Muscle layer of duodenum (tissue), 2 donors: ENCODE results near the gene WNT3.

Source experiments
- H3K27ac ChIP-seq: one replicate; pipeline ENCODE4 v1.7.0; 2013; ENCODE audit warnings: mild to moderate bottlenecking, low read length
- H3K27me3 ChIP-seq: one replicate; pipeline ENCODE4 v1.7.0; 2013; ENCODE audit warnings: low read depth, mild to moderate bottlenecking, control low read depth, low read length
- H3K36me3 ChIP-seq, 2 donors: one replicate each; pipeline ENCODE4 v1.7.0; 2013; ENCODE audit warnings: low read length in 2 of 2, control low read depth in 1 of 2, mild to moderate bottlenecking in 1 of 2; ENCODE audit not compliant: insufficient read depth in 2 of 2, control insufficient read depth in 1 of 2
- H3K4me1 ChIP-seq, 2 donors: one replicate each; pipeline ENCODE4 v1.7.0; 2013; ENCODE audit warnings: low read length in 2 of 2, mild to moderate bottlenecking in 2 of 2, control low read depth in 1 of 2, moderate library complexity in 1 of 2; ENCODE audit not compliant: insufficient read depth in 2 of 2, control insufficient read depth in 1 of 2
- H3K4me3 ChIP-seq, 2 donors: one replicate each; pipeline ENCODE4 v1.7.0; 2013; ENCODE audit warnings: low read length in 2 of 2, low read depth in 1 of 2, mild to moderate bottlenecking in 1 of 2
- H3K9me3 ChIP-seq, 2 donors: one replicate each; pipeline ENCODE4 v1.7.0; 2013; ENCODE audit warnings: low read length in 2 of 2, control low read depth in 1 of 2, mild to moderate bottlenecking in 1 of 2; ENCODE audit not compliant: control insufficient read depth in 1 of 2
- donor health status: healthy.

Gene WNT3

GRCh38 chr17:46792071-46792470, 26.4 kb downstream of the WNT3 start:
- H3K36me3 ChIP-seq: no peaks in the 10 kb centered on the region
- H3K4me3 ChIP-seq: no peak overlapping the region
- H3K27me3 ChIP-seq: no peaks in the 10 kb centered on the region
- H3K9me3 ChIP-seq: peaks cover 0 to 4% of the 10 kb centered on the region in 2 donors
- no peak overlapping the region for H3K27ac ChIP-seq
- no peaks in the 10 kb centered on the region for H3K4me1 ChIP-seq

- no peak overlapping the region for H3K4me3 ChIP-seq
- no peaks in the 10 kb centered on the region for H3K4me1 ChIP-seq
- peaks cover 0 to 4% of the 10 kb centered on the region in 2 donors for H3K9me3 ChIP-seq
- no peaks in the 10 kb centered on the region for H3K36me3 ChIP-seq
- no peaks in the 10 kb centered on the region for H3K27me3 ChIP-seq
- H3K27ac ChIP-seq: no peak overlapping the region
These were observed 27.0 kb downstream of the WNT3 start for GRCh38 chr17:46791531-46791930.

GRCh38 chr17:46790216-46790615, 28.3 kb downstream of the WNT3 start:
- Histone ChIP-seq H3K27ac (no peak overlapping the region), H3K27me3 (no peaks in the 10 kb centered on the region), H3K9me3 (peaks cover 0 to 4% of the 10 kb centered on the region in 2 donors), H3K4me1 (no peaks in the 10 kb centered on the region), H3K4me3 (no peak overlapping the region), H3K36me3 (no peaks in the 10 kb centered on the region)

GRCh38 chr17:46789610-46790009, 28.9 kb downstream of the WNT3 start:
- no peak overlapping the region for H3K4me3 ChIP-seq
- no peaks in the 10 kb centered on the region for H3K4me1 ChIP-seq
- H3K9me3 ChIP-seq: peaks cover 0 to 4% of the 10 kb centered on the region in 2 donors
- H3K36me3 ChIP-seq: no peaks in the 10 kb centered on the region
- no peaks in the 10 kb centered on the region for H3K27me3 ChIP-seq
- no peak overlapping the region for H3K27ac ChIP-seq

- Histone ChIP-seq H3K27me3 (no peaks in the 10 kb centered on the region), H3K4me1 (no peaks in the 10 kb centered on the region), H3K9me3 (peaks cover 0 to 4% of the 10 kb centered on the region in 2 donors), H3K27ac (no peak overlapping the region), H3K36me3 (no peaks in the 10 kb centered on the region), H3K4me3 (no peak overlapping the region)
These were observed 29.7 kb downstream of the WNT3 start for GRCh38 chr17:46788796-46789195.

- Histone ChIP-seq H3K27me3 (no peaks in the 10 kb centered on the region), H3K4me1 (no peaks in the 10 kb centered on the region), H3K9me3 (peaks cover 0 to 4% of the 10 kb centered on the region in 2 donors), H3K36me3 (no peaks in the 10 kb centered on the region), H3K27ac (no peak overlapping the region), H3K4me3 (no peak overlapping the region)
These were observed 30.2 kb downstream of the WNT3 start for GRCh38 chr17:46788300-46788699.

- Histone ChIP-seq H3K27ac (no peak overlapping the region), H3K9me3 (peaks cover 0 to 4% of the 10 kb centered on the region in 2 donors), H3K36me3 (no peaks in the 10 kb centered on the region), H3K4me3 (no peak overlapping the region), H3K4me1 (no peaks in the 10 kb centered on the region), H3K27me3 (no peaks in the 10 kb centered on the region)
These were observed 31.0 kb downstream of the WNT3 start for GRCh38 chr17:46787478-46787877.

GRCh38 chr17:46785696-46786095, 32.8 kb downstream of the WNT3 start:
- Histone ChIP-seq H3K4me3 (no peak overlapping the region), H3K27me3 (no peaks in the 10 kb centered on the region), H3K27ac (no peak overlapping the region), H3K36me3 (no peaks in the 10 kb centered on the region), H3K4me1 (no peaks in the 10 kb centered on the region), H3K9me3 (peaks cover 0 to 4% of the 10 kb centered on the region in 2 donors)

- no peak overlapping the region for H3K27ac ChIP-seq
- H3K4me3 ChIP-seq: no peak overlapping the region
These were observed 35.4 kb downstream of the WNT3 start for GRCh38 chr17:46783031-46783593.

GRCh38 chr17:46782250-46782953, 36.1 kb downstream of the WNT3 start:
- Histone ChIP-seq H3K4me3 (no peak overlapping the region), H3K9me3 (no peaks in the 10 kb centered on the region), H3K36me3 (no peaks in the 10 kb centered on the region), H3K27me3 (no peaks in the 10 kb centered on the region), H3K4me1 (no peaks in the 10 kb centered on the region), H3K27ac (no peak overlapping the region)

More at GRCh38 chr17:46783031-46783593, 35.4 kb downstream of the WNT3 start:
- no peaks in the 10 kb centered on the region for H3K4me1 ChIP-seq
- no peaks in the 10 kb centered on the region for H3K27me3 ChIP-seq
- no peaks in the 10 kb centered on the region for H3K36me3 ChIP-seq
- H3K9me3 ChIP-seq: no peaks in the 10 kb centered on the region

GRCh38 chr17:46780003-46780373, 38.5 kb downstream of the WNT3 start:
- Histone ChIP-seq H3K4me3 (no peak overlapping the region), H3K4me1 (no peaks in the 10 kb centered on the region), H3K36me3 (no peaks in the 10 kb centered on the region), H3K27me3 (no peaks in the 10 kb centered on the region), H3K27ac (no peak overlapping the region), H3K9me3 (no peaks in the 10 kb centered on the region)
